Trophoblast cell (in vitro differentiated cells and primary cell): Measurements from ENCODE around the gene MCRIP1. TPM values are rescaled to one million over a fixed set of nuclear protein-coding genes. Genes with fewer than 3 reads are reported as not detected.

Source experiments
- DNase-seq, 2 donors: peaks; one replicate each; pipeline ENCODE4 v3.0.0-alpha.2; 2016
- H2AFZ ChIP-seq: 2 replicates; pipeline ENCODE4 v1.6.1; 2013; ENCODE audit warnings: low read length, moderate library complexity, mild to moderate bottlenecking; ENCODE audit not compliant: insufficient read depth, poor library complexity
- H2AK5ac ChIP-seq: 2 replicates; pipeline ENCODE4 v1.6.1; 2013; ENCODE audit warnings: mild to moderate bottlenecking, low read length
- H2BK120ac ChIP-seq: 2 replicates; pipeline ENCODE4 v1.6.1; 2013; ENCODE audit warnings: low read length, mild to moderate bottlenecking, moderate library complexity; ENCODE audit not compliant: insufficient read depth, poor library complexity
- H2BK12ac ChIP-seq: 2 replicates; pipeline ENCODE4 v1.6.1; 2013; ENCODE audit warnings: mild to moderate bottlenecking, low read length, moderate library complexity
- H2BK5ac ChIP-seq: 2 replicates; pipeline ENCODE4 v1.6.1; 2013; ENCODE audit warnings: low read length, low read depth, moderate library complexity, mild to moderate bottlenecking; ENCODE audit not compliant: poor library complexity
- H3K14ac ChIP-seq: 2 replicates; pipeline ENCODE4 v1.6.1; 2013; ENCODE audit warnings: mild to moderate bottlenecking, low read length
- H3K18ac ChIP-seq: 2 replicates; pipeline ENCODE4 v1.6.1; 2013; ENCODE audit warnings: mild to moderate bottlenecking, low read length
- H3K23ac ChIP-seq: 2 replicates; pipeline ENCODE4 v1.6.1; 2013; ENCODE audit warnings: low read length
- H3K27ac ChIP-seq: 2 replicates; pipeline ENCODE4 v1.5.1; 2013; ENCODE audit warnings: low read depth, mild to moderate bottlenecking, inconsistent platforms, low read length, moderate library complexity
- H3K27me3 ChIP-seq: 2 replicates; pipeline ENCODE4 v1.6.1; 2013; ENCODE audit warnings: inconsistent platforms, mild to moderate bottlenecking, low read length, moderate library complexity; ENCODE audit not compliant: insufficient read depth
- H3K36me3 ChIP-seq, 2 experiments: 1 replicate in 1 of 2; 2 replicates in 1 of 2; pipeline ENCODE4 v1.6.1; 2013; ENCODE audit warnings: low read length in 2 of 2, mild to moderate bottlenecking in 2 of 2, moderate library complexity in 1 of 2; ENCODE audit not compliant: insufficient read depth in 2 of 2, control insufficient read depth in 1 of 2
- H3K4ac ChIP-seq: 2 replicates; pipeline ENCODE4 v1.6.1; 2013; ENCODE audit warnings: low read depth, mild to moderate bottlenecking, low read length, moderate library complexity
- H3K4me1 ChIP-seq, 2 experiments: 1 replicate in 1 of 2; 2 replicates in 1 of 2; pipeline ENCODE4 v1.6.1; 2013; ENCODE audit warnings: low read length in 2 of 2, mild to moderate bottlenecking in 2 of 2, moderate library complexity in 1 of 2; ENCODE audit not compliant: insufficient read depth in 2 of 2, control insufficient read depth in 1 of 2
- H3K4me2 ChIP-seq: 2 replicates; pipeline ENCODE4 v1.6.1; 2013; ENCODE audit warnings: inconsistent platforms, mild to moderate bottlenecking, low read length, moderate library complexity
- H3K4me3 ChIP-seq: 2 replicates; pipeline ENCODE4 v1.5.1; 2013; ENCODE audit warnings: mild to moderate bottlenecking, low read depth, low read length, inconsistent platforms
- H3K79me1 ChIP-seq: one replicate; pipeline ENCODE4 v1.6.1; 2013; ENCODE audit warnings: low read length
- H3K79me2 ChIP-seq: 2 replicates; pipeline ENCODE4 v1.6.1; 2013; ENCODE audit warnings: low read length, mild to moderate bottlenecking; ENCODE audit not compliant: control insufficient read depth, insufficient read depth, poor library complexity
- H3K9ac ChIP-seq: 2 replicates; pipeline ENCODE4 v1.6.1; 2013; ENCODE audit warnings: mild to moderate bottlenecking, low read length
- H3K9me3 ChIP-seq: 2 replicates; pipeline ENCODE4 v1.6.1; 2013; ENCODE audit warnings: low read depth, mild to moderate bottlenecking, control low read depth, inconsistent platforms, low read length; ENCODE audit not compliant: insufficient read depth
- H4K12ac ChIP-seq: 2 replicates; pipeline ENCODE4 v1.6.1; 2013; ENCODE audit warnings: low read depth, mild to moderate bottlenecking, low read length, moderate library complexity
- H4K8ac ChIP-seq: 2 replicates; pipeline ENCODE4 v1.6.1; 2013; ENCODE audit warnings: low read depth, mild to moderate bottlenecking, low read length, moderate library complexity
- H4K91ac ChIP-seq: one replicate; pipeline ENCODE4 v1.6.1; 2013; ENCODE audit warnings: low read depth, mild to moderate bottlenecking, low read length, moderate library complexity
- WGBS: extraction: QIAGEN DNeasy Blood & Tissue Kit; methylation state at CpG from one replicate; pipeline ENCODE4 v1.1.7; 2013; ENCODE audit warnings: missing lambda C conversion rate; ENCODE audit not compliant: insufficient read length, insufficient coverage; ENCODE audit errors: extremely low coverage; 5-methylcytosine and 5-hydroxymethylcytosine counted together
- polyA plus RNA-seq: library from polyadenylated mRNA; stranded (reverse); fragments of 200-250 nt; gene quantifications from 2 replicates; pipeline ENCODE4 v1.2.3, GENCODE V29; 2013

Gene MCRIP1
- polyA plus RNA-seq = 120 and 125 TPM in 2 replicates

GRCh38 chr17:81833160-81833920 lies at the start of gene MCRIP1:
Gene MCRIP1, minus strand, starts transcription at chr17:81833291. Its CDS starts 8,785 bp downstream, at chr17:81824506.
- peak within 1 kb of the TSS; percentile 98 for H4K8ac ChIP-seq
- no CpG with 5 or more reads among the region's 76 CpGs for WGBS
- no peak within 1 kb of the TSS for H3K23ac ChIP-seq
- H3K79me1 ChIP-seq = peaks cover 13% of the 10 kb centered on the region
- H2BK120ac ChIP-seq = peak within 1 kb of the TSS; percentile 95
- H2AFZ ChIP-seq = peak within 1 kb of the TSS; percentile 50
- peaks cover 2% of the 10 kb centered on the region for H3K9me3 ChIP-seq
- H3K4me1 ChIP-seq = peaks cover 12 to 14% of the 10 kb centered on the region in 2 experiments
- DNase-seq = peak; percentile 95 to 96
- H3K4me2 ChIP-seq = peak within 1 kb of the TSS; percentile 92
- peak within 1 kb of the TSS; percentile 90 for H3K4me3 ChIP-seq
- peak within 1 kb of the TSS; percentile 84 for H2BK5ac ChIP-seq
- peak within 1 kb of the TSS; percentile 81 for H3K27ac ChIP-seq
- no peaks in the 10 kb centered on the region for H3K27me3 ChIP-seq
- peak within 1 kb of the TSS; percentile 95 for H3K14ac ChIP-seq
- H2AK5ac ChIP-seq = peak within 1 kb of the TSS; percentile 77
- peak within 1 kb of the TSS; percentile 97 for H3K18ac ChIP-seq
- H4K91ac ChIP-seq = peak within 1 kb of the TSS; percentile 99
- H2BK12ac ChIP-seq = peak within 1 kb of the TSS; percentile 27
- peak within 1 kb of the TSS; percentile 86 for H4K12ac ChIP-seq
- H3K36me3 ChIP-seq = peaks cover 4 to 5% of the 10 kb centered on the region in 2 experiments
- peaks cover 15% of the 10 kb centered on the region for H3K79me2 ChIP-seq
- H3K4ac ChIP-seq = peak within 1 kb of the TSS; percentile 95
- H3K9ac ChIP-seq = peak within 1 kb of the TSS; percentile 97

GRCh38 chr17:81879121-81879520 lies 46.0 kb upstream of the MCRIP1 start:
- Histone ChIP-seq H2AFZ (no peak overlapping the region), H3K4ac (no peak overlapping the region), H3K14ac (no peak overlapping the region), H2BK5ac (no peak overlapping the region), H3K23ac (no peak overlapping the region), H3K27me3 (no peaks in the 10 kb centered on the region), H3K79me1 (no peaks in the 10 kb centered on the region), H4K12ac (no peak overlapping the region), H3K4me2 (no peak overlapping the region), H3K4me1 (no peaks in the 10 kb centered on the region), H2BK120ac (no peak overlapping the region), H4K91ac (no peak overlapping the region), H2AK5ac (no peak overlapping the region), H3K27ac (no peak overlapping the region), H4K8ac (no peak overlapping the region), H3K36me3 (peaks cover 20% of the 10 kb centered on the region in 2 experiments), H2BK12ac (no peak overlapping the region), H3K79me2 (no peaks in the 10 kb centered on the region), H3K4me3 (no peak overlapping the region), H3K9me3 (peaks cover 1% of the 10 kb centered on the region), H3K9ac (no peak overlapping the region), H3K18ac (no peak overlapping the region)
- no CpG with 5 or more reads among the region's 5 CpGs for WGBS
- DNase-seq = no peak

GRCh38 chr17:81878294-81878693 lies 45.2 kb upstream of the MCRIP1 start:
- no peak overlapping the region for H2BK12ac ChIP-seq
- no peak overlapping the region for H4K91ac ChIP-seq
- no peaks in the 10 kb centered on the region for H3K4me1 ChIP-seq
- no peak overlapping the region for H3K27ac ChIP-seq
- H2AFZ ChIP-seq = no peak overlapping the region
- no peak overlapping the region for H3K23ac ChIP-seq
- no peak for DNase-seq
- no peak overlapping the region for H4K8ac ChIP-seq
- no peak overlapping the region for H3K4me2 ChIP-seq
- H3K9ac ChIP-seq = no peak overlapping the region
- no CpG with 5 or more reads among the region's 3 CpGs for WGBS
- no peak overlapping the region for H2AK5ac ChIP-seq
- H3K79me1 ChIP-seq = no peaks in the 10 kb centered on the region
- H2BK5ac ChIP-seq = no peak overlapping the region
- H3K9me3 ChIP-seq = peaks cover 1% of the 10 kb centered on the region
- no peak overlapping the region for H3K18ac ChIP-seq
- H3K14ac ChIP-seq = no peak overlapping the region
- no peak overlapping the region for H3K4ac ChIP-seq
- H3K79me2 ChIP-seq = no peaks in the 10 kb centered on the region
- H3K4me3 ChIP-seq = no peak overlapping the region
- no peaks in the 10 kb centered on the region for H3K27me3 ChIP-seq
- H4K12ac ChIP-seq = no peak overlapping the region
- no peak overlapping the region for H2BK120ac ChIP-seq
- H3K36me3 ChIP-seq = peaks cover 14 to 19% of the 10 kb centered on the region in 2 experiments

- Histone ChIP-seq H3K79me2 (no peaks in the 10 kb centered on the region), H3K18ac (no peak overlapping the region), H3K4me1 (no peaks in the 10 kb centered on the region), H3K36me3 (peaks cover 10 to 16% of the 10 kb centered on the region in 2 experiments), H2AK5ac (no peak overlapping the region), H4K91ac (no peak overlapping the region), H3K79me1 (no peaks in the 10 kb centered on the region), H2BK5ac (no peak overlapping the region), H3K27ac (no peak overlapping the region), H3K4ac (no peak overlapping the region), H3K9ac (no peak overlapping the region), H3K4me2 (no peak overlapping the region), H3K4me3 (no peak overlapping the region), H2BK12ac (no peak overlapping the region), H4K12ac (no peak overlapping the region), H3K14ac (no peak overlapping the region), H4K8ac (no peak overlapping the region), H2AFZ (no peak overlapping the region), H3K9me3 (peaks cover 1% of the 10 kb centered on the region), H3K23ac (no peak overlapping the region), H3K27me3 (no peaks in the 10 kb centered on the region), H2BK120ac (no peak overlapping the region)
- no CpG with 5 or more reads among the region's 5 CpGs for WGBS
- DNase-seq = no peak
These were observed 44.5 kb upstream of the MCRIP1 start for GRCh38 chr17:81877569-81877968.
